DND-41 (cell line): ENCODE data around the gene ARPP19.

Experiments used
- CTCF ChIP-seq: IDR thresholded peaks from 2 replicates; pipeline ENCODE4 v1.5.1; 2012; ENCODE audit warnings: borderline replicate concordance, low read length, moderate library complexity, mild to moderate bottlenecking; ENCODE audit not compliant: poor library complexity, severe bottlenecking; ENCODE audit errors: extremely low read depth
- EZH2 ChIP-seq: IDR thresholded peaks from 3 replicates; pipeline ENCODE4 v1.6.1; 2012; ENCODE audit warnings: borderline replicate concordance, low read depth, mild to moderate bottlenecking, moderate library complexity, low read length, inconsistent platforms; ENCODE audit not compliant: severe bottlenecking

GRCh38 chr15:52515343-52515742 is 53.5 kb downstream of the ARPP19 start:
- TF ChIP-seq EZH2 (no peak), CTCF (no peak)
